ENCODE measurements around the gene RIMBP2.
"Not testable (repeated sequence)": the region's sequence is repeated elsewhere in the genome, so short reads cannot be mapped to it uniquely, and the experiment has no call there.

RIMBP2 gene

GRCh38 chr12:130593056-130593455 is 123.0 kb downstream of the RIMBP2 start:
- TF ChIP-seq ZFX (IDR thresholded peaks at IDR 0.05; ENCODE audit: borderline replicate concordance) (no peak), CTCF (IDR thresholded peaks at IDR 0.05) (no peak)
- H3K27ac ChIP-seq = no peak overlapping the region

GRCh38 chr12:130592641-130593040 is 123.5 kb downstream of the RIMBP2 start:
- H3K27ac ChIP-seq = no peak overlapping the region
- TF ChIP-seq ZFX (IDR thresholded peaks at IDR 0.05; ENCODE audit: borderline replicate concordance) (no peak), CTCF (IDR thresholded peaks at IDR 0.05) (no peak)

GRCh38 chr12:130591736-130592135 is 124.4 kb downstream of the RIMBP2 start:
- TF ChIP-seq ZFX (IDR thresholded peaks at IDR 0.05; ENCODE audit: borderline replicate concordance) = no peak
- no peak for TF ChIP-seq CTCF (IDR thresholded peaks at IDR 0.05)
- no peak overlapping the region for H3K27ac ChIP-seq

- TF ChIP-seq ZFX (IDR thresholded peaks at IDR 0.05; ENCODE audit: borderline replicate concordance) (no peak), CTCF (IDR thresholded peaks at IDR 0.05) (no peak)
- no peak overlapping the region for H3K27ac ChIP-seq
Measured at GRCh38 chr12:130590685-130591084, 125.4 kb downstream of the RIMBP2 start.

- no peak overlapping the region for H3K27ac ChIP-seq
Measured at GRCh38 chr12:130589540-130590317, 126.4 kb downstream of the RIMBP2 start.

GRCh38 chr12:130588696-130589539 is 127.2 kb downstream of the RIMBP2 start:
- no peak for TF ChIP-seq CTCF (IDR thresholded peaks at IDR 0.05)
- no peak overlapping the region for H3K27ac ChIP-seq

More at GRCh38 chr12:130589540-130590317, 126.4 kb downstream of the RIMBP2 start:
- no peak for TF ChIP-seq CTCF (IDR thresholded peaks at IDR 0.05)
- no peak for TF ChIP-seq ZFX (IDR thresholded peaks at IDR 0.05; ENCODE audit: borderline replicate concordance)

GRCh38 chr12:130587966-130588365 is 128.1 kb downstream of the RIMBP2 start:
- TF ChIP-seq CTCF (IDR thresholded peaks at IDR 0.05) = no peak
- no peak for TF ChIP-seq ZFX (IDR thresholded peaks at IDR 0.05; ENCODE audit: borderline replicate concordance)
- H3K27ac ChIP-seq = no peak overlapping the region

GRCh38 chr12:130584475-130584874 is 131.6 kb downstream of the RIMBP2 start:
- not testable (repeated sequence) for H3K27ac ChIP-seq
